ENCODE measurements around the gene ZNF142. TPM values are rescaled to one million over a fixed set of nuclear protein-coding genes. Genes with fewer than 3 reads are reported as not detected.

ZNF142 gene
- total and polyA plus RNA-seq, 2 of the 4 experiments (the other 2 are of a cell fraction) = 4.3 to 9.7 TPM

DNA sequence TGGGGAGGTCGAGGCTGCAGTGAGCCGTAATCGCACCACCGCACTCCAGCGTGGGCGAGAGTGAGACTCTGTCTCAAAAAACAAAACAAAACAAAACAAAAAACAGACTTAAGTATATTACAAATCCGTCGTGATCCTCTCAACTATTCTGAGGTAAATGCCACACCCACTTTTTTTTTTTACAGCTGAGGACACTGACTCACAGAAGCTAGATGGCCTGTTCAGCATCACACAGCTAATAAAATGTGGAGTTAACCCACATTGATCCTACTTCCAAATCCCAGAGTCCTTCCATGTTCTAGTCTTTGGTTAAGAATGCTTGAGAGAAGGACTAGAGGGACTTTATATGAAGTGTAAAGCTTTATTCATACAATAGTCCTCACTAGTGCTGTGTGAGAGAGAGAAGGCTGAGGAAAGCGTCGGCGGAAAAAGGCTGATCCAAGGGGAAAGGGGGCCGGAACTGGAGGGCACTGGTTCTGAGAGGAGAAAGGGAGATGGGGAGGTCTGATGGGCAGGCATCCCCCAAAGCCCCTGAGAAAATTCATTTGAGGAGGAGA, 11.8 kb upstream of the ZNF142 start:
- Histone ChIP-seq H3K36me3 (ENCODE audit: control insufficient read depth, insufficient read depth, low read length) (peaks cover 18% of the 10 kb centered on the region), H3K23ac (ENCODE audit: low read depth, low read length) (0 out of 2 replicates have a peak overlapping the region, but pooled peaks have one; percentile 18), H2AFZ (replicated peaks; ENCODE audit: low read length, poor library complexity) (peak overlapping the region; percentile 96), H2BK20ac (ENCODE audit: low read depth, low read length) (no peak overlapping the region), H3K4me3 (ENCODE audit: insufficient read depth, low read depth, low read length) (peak overlapping the region; percentile 75), H3K4me2 (ENCODE audit: low read depth, low read length) (peak overlapping the region; percentile 76), H2AK9ac (replicated peaks; ENCODE audit: low read depth, low read length, poor library complexity) (peak overlapping the region; percentile 74), H2BK15ac (ENCODE audit: low read depth, low read length) (no peak overlapping the region), H4K20me1 (ENCODE audit: insufficient read depth, low read length) (peaks cover 13% of the 10 kb centered on the region; the same call in 1 of the 2 replicates), H3K9me1 (ENCODE audit: insufficient read depth, low read length) (no peaks in the 10 kb centered on the region), H2AK5ac (ENCODE audit: low read depth, low read length) (peak overlapping the region; percentile 62), H2BK5ac (ENCODE audit: low read depth, low read length, poor library complexity, severe bottlenecking) (peak overlapping the region; percentile 56), H3K27ac (ENCODE audit: insufficient read depth, low read length) (peak overlapping the region; percentile 81), H3K56ac (ENCODE audit: extremely low read depth, insufficient read depth, low read length) (no peak overlapping the region), H3K9ac (ENCODE audit: low read depth, low read length) (peak overlapping the region; percentile 87), H3K4ac (ENCODE audit: low read depth, low read length) (peak overlapping the region; percentile 76), H4K91ac (ENCODE audit: insufficient read depth, low read depth, low read length) (peak overlapping the region; percentile 19; the same call in 1 of the 2 replicates), H4K5ac (ENCODE audit: low read depth, low read length) (peak overlapping the region; percentile 72), H3K4me1 (ENCODE audit: control insufficient read depth, insufficient read depth, low read length) (peaks cover 2% of the 10 kb centered on the region; the same call in 1 of the 2 replicates), H4K8ac (ENCODE audit: low read depth in 2 of 2, low read length in 2 of 2) (peak overlapping the region; percentile 70 to 95), H2BK120ac (ENCODE audit: low read depth, low read length) (no peak overlapping the region), H3K27me3 (ENCODE audit: control insufficient read depth, insufficient read depth, low read length) (no peaks in the 10 kb centered on the region), H3K14ac (replicated peaks; ENCODE audit: low read depth, low read length) (peak overlapping the region; percentile 85; the same call in 1 of the 2 replicates), H3K9me3 (ENCODE audit: control insufficient read depth, insufficient read depth, low read length) (no peaks in the 10 kb centered on the region), H3K18ac (ENCODE audit: low read depth, low read length) (no peak overlapping the region), H3K79me1 (ENCODE audit: low read depth in 1 of 2, low read length in 2 of 2) (peaks cover 39% of the 10 kb centered on the region in 2 experiments)
- ChIA-PET CTCF (interaction anchor here (2.8 kb wide), 1 partner anchor 16 kb away, joined by 7 read pairs; no protein-coding TSS in a partner anchor), POLR2A (ENCODE audit: unreplicated experiment) (no interaction called here)
- WGBS, 2 experiments (ENCODE audit: extremely low coverage in 2 of 2, insufficient read length in 1 of 2) = 81% methylated on average over 5 of the region's 12 CpGs; no CpG with 5 or more reads in 1 of the 2 experiments
- dilution Hi-C loops (cut with HindIII; ENCODE audit: low sequenced_read_pairs, unreplicated experiment) = no loop called here
- in situ Hi-C loops (cut with MboI; ENCODE audit: low sequenced_read_pairs) = no loop called here
- intact Hi-C loops (cut with micrococcal nuclease) = no loop called here
- TF ChIP-seq CEBPB (IDR thresholded peaks at IDR 0.05; ENCODE audit: low read depth, low read length) (no peak), FOS (IDR thresholded peaks at IDR 0.05; ENCODE audit: low read depth, low read length) (no peak), BHLHE40 (IDR thresholded peaks at IDR 0.05; ENCODE audit: low read depth, low read length) (no peak), NFE2L2 (IDR thresholded peaks at IDR 0.05; ENCODE audit: low read depth, low read length) (no peak), SMC3 (IDR thresholded peaks at IDR 0.05; ENCODE audit: low read depth, low read length) (no peak), RAD21 (IDR thresholded peaks at IDR 0.05; ENCODE audit: low read length) (no peak), POLR2A (IDR thresholded peaks at IDR 0.05; ENCODE audit: low read depth, low read length) (no peak), CHD1 (IDR thresholded peaks at IDR 0.05; ENCODE audit: low read depth, low read length) (no peak), RCOR1 (IDR thresholded peaks at IDR 0.05; ENCODE audit: insufficient replicate concordance, low read length) (no peak), MAFK (IDR thresholded peaks at IDR 0.05; ENCODE audit: low read depth, low read length) (no peak), RFX5 (IDR thresholded peaks at IDR 0.05; ENCODE audit: low read depth, low read length) (no peak), MXI1 (IDR thresholded peaks at IDR 0.05; ENCODE audit: borderline replicate concordance, low read depth, low read length) (no peak)
- TF ChIP-seq, protein P1, sequence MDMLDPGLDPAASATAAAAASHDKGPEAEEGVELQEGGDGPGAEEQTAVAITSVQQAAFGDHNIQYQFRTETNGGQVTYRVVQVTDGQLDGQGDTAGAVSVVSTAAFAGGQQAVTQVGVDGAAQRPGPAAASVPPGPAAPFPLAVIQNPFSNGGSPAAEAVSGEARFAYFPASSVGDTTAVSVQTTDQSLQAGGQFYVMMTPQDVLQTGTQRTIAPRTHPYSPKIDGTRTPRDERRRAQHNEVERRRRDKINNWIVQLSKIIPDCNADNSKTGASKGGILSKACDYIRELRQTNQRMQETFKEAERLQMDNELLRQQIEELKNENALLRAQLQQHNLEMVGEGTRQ (IDR thresholded peaks at IDR 0.05; ENCODE audit: low read depth, low read length) = no peak
- TF ChIP-seq, protein P2, sequence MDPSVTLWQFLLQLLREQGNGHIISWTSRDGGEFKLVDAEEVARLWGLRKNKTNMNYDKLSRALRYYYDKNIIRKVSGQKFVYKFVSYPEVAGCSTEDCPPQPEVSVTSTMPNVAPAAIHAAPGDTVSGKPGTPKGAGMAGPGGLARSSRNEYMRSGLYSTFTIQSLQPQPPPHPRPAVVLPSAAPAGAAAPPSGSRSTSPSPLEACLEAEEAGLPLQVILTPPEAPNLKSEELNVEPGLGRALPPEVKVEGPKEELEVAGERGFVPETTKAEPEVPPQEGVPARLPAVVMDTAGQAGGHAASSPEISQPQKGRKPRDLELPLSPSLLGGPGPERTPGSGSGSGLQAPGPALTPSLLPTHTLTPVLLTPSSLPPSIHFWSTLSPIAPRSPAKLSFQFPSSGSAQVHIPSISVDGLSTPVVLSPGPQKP (IDR thresholded peaks at IDR 0.05; ENCODE audit: borderline replicate concordance, low read depth, low read length) = no peak
- TF ChIP-seq, protein P3, sequence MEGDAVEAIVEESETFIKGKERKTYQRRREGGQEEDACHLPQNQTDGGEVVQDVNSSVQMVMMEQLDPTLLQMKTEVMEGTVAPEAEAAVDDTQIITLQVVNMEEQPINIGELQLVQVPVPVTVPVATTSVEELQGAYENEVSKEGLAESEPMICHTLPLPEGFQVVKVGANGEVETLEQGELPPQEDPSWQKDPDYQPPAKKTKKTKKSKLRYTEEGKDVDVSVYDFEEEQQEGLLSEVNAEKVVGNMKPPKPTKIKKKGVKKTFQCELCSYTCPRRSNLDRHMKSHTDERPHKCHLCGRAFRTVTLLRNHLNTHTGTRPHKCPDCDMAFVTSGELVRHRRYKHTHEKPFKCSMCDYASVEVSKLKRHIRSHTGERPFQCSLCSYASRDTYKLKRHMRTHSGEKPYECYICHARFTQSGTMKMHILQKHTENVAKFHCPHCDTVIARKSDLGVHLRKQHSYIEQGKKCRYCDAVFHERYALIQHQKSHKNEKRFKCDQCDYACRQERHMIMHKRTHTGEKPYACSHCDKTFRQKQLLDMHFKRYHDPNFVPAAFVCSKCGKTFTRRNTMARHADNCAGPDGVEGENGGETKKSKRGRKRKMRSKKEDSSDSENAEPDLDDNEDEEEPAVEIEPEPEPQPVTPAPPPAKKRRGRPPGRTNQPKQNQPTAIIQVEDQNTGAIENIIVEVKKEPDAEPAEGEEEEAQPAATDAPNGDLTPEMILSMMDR (conservative IDR thresholded peaks at IDR 0.05; ENCODE audit: low read depth, low read length) = no peak
- TSS peak; percentile 57 for BruUV-seq (replicated peaks)
- DNase-seq (peak; percentile 20), ATAC-seq (ENCODE audit: low read depth) (no peak; the same call in 1 of the 2 replicates)
